HG02642 (cell line): Measurements from ENCODE around the gene STX12.
"Not testable (repeated sequence)": the region's sequence is repeated elsewhere in the genome, so short reads cannot be mapped to it uniquely, and the experiment has no call there.

Source experiments
- ATAC-seq: cut with Tn5 transposase; IDR thresholded peaks from one replicate; pipeline ENCODE4 v1.9.1; 2021; ENCODE audit warnings: mild to moderate bottlenecking; ENCODE audit not compliant: unreplicated experiment, poor library complexity

Gene STX12

GRCh38 chr1:27774654-27775053 is 1.6 kb downstream of the STX12 start:
- ATAC-seq, result no peak

DNA sequence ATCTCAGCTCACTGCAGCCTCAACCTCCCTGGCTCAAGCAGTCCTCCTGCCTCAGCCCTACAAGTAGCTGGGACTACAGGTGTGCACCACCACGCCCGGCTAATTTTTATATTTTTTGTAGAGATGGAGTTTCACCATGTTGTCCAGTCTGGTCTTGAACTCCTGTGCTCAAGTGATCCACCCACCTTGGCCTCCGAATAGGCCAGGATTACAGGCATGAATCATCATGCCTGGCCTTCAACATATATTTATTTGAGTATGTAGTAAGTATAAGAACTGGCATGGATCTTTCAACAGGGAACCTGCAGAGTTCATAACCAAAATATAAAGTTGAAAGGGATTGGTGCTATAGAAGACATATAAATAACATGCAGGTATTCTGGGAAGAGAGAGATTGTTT is 2.3 kb downstream of the STX12 start:
- not testable (repeated sequence) for ATAC-seq

DNA sequence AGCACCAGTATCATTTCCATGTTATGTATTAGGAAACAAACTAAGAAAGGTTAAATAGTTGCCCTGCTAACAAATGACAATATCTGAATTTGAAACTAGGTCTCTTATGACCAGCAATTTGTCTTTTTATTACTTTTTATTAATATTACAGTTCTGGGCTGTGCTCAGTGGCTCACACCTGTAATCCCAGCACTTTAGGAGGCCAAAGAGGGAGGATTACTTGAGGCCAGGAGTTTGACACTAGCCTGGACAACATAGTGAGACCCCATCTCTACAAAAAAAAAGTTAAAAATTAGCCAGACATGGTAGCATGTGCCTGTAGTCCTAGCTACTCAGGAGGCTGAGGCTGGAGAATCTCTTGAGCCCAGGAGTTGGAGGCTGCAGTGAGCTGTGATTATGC is 3.3 kb downstream of the STX12 start:
- not testable (repeated sequence) for ATAC-seq

- ATAC-seq, result no peak
Observed at GRCh38 chr1:27778056-27778455, 5.0 kb downstream of the STX12 start.

GRCh38 chr1:27779122-27779521 is 6.1 kb downstream of the STX12 start:
- no peak for ATAC-seq

DNA sequence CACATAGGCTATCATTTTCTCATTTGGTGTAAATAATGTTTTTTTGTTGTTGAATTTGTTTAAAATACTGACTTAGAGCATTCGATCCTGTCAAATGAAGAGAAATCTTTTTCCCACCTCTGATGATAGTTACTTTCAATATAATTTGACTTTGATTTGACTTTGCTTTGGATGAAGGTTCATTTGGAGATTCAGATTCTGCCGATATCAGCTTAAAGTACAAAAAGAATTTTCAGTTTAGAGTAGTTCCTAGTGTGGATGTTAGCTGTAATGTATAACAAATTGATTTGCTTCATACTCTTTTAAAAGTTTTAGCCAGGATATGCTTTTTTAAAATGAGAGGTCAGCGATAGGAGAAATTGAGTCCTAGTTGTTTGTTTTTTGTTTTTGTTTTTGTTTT is 9.9 kb downstream of the STX12 start:
- no peak for ATAC-seq

GRCh38 chr1:27784700-27785099 is 11.7 kb downstream of the STX12 start:
- ATAC-seq, result no peak

- ATAC-seq, result no peak
Observed at GRCh38 chr1:27785781-27786455, 12.9 kb downstream of the STX12 start.

DNA sequence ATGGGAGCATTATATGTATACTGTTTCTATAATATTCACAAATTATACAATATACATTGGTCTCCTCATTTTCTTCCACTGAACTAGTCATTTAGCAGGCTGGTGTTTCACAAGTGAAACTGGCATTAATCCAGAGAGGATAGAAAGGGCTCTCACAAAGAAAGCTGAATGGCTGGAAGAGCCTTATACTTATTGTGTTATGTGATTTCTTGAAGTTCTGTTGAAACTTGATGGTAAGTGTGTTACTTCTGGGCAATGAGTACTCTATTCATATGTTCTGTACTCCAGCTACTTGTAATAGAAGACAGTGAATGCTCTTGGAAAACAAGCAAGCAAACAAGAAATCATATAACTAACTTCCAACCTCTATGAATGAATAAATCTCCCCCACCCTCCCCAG is 14.9 kb downstream of the STX12 start:
- ATAC-seq, result no peak

DNA sequence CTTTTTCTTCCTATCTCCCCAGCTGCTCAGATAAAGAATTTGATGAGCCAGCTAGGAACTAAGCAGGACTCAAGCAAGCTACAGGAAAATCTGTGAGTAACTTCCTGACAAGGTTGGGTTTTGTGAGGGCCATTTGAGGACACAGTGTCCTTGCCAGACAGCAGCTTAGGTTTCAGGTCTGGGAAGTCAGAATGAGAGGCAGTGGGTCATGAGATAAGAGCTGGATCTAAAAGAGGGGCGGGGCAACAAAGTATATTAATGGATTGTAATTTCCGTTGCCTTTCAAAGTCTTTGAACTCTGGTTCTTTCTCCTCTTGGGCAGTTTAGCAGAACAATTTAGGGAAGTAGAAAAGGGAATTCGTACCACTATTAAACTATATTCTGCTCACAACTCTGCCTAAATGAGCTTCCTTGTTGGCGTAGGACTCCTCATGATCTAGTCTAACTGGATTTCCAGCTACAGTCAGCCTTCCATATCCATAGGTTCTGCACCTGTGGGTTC is 16.6 kb downstream of the STX12 start:
- no peak for ATAC-seq

DNA sequence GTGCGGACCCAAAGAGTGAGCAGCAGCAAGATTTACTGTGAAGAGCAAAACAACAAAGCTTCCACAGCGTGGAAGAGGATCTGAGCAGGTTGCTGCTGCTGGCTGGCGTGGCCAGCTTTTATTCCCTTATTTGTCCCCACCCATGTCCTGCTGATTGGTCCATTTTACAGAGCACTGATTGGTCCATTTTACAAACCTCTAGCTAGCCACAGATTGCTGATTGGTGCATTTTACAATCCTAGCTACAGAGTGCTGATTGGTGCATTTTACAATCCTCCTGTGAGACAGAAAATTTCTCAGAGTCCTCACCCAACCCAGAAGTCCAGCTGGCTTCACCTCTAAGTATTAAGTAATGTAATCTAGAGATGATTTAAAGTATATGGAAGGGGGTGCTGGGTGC is 17.3 kb downstream of the STX12 start:
- ATAC-seq, result not testable (repeated sequence)

DNA sequence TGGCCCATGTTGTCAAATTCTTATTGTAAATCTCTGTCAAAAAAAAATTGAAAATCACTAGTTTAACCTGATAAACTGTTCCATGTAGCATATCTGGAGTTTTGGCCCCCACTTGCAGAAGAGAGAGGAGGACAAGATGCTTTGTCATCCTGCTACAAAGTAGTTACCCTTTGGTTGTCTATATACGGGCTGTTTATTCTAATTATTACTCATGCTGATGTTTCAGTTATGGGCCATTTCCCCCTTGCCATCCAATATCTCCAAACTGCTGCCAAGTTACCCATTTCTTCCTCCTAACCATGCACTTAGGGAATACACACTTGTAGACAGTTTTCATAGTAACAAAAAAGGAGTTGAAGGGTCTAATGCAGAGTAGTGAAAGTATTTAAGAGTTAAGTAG is 22.6 kb downstream of the STX12 start:
- no peak for ATAC-seq

- ATAC-seq, result no peak
Observed at GRCh38 chr1:27804791-27805190, 31.8 kb downstream of the STX12 start.

GRCh38 chr1:27806758-27807157 is 33.7 kb downstream of the STX12 start:
- ATAC-seq, result no peak

GRCh38 chr1:27807385-27807784 is 34.4 kb downstream of the STX12 start:
- no peak for ATAC-seq

- not testable (repeated sequence) for ATAC-seq
Observed at GRCh38 chr1:27808131-27808530, 35.1 kb downstream of the STX12 start.

DNA sequence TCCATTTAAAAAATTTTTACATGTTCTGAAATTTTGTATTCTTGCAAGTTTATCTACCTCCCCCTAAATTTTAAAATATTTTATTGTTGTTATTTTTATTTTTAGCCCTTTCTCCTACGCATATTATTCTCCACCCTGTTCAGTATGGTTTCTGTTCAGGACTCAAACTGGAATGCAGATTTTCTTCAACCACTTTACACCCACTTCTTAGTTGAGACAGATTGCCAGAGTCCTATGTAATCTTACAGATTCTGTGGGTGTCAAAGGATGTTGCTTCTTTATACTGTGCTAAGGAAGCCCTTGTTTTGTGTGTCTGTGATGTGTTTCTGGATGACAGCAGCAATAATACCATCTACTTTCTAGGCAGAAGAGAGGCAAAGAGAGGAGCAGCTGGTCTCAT is 36.9 kb downstream of the STX12 start:
- ATAC-seq, result no peak

- no peak for ATAC-seq
Observed at GRCh38 chr1:27811741-27812500, 38.9 kb downstream of the STX12 start.

DNA sequence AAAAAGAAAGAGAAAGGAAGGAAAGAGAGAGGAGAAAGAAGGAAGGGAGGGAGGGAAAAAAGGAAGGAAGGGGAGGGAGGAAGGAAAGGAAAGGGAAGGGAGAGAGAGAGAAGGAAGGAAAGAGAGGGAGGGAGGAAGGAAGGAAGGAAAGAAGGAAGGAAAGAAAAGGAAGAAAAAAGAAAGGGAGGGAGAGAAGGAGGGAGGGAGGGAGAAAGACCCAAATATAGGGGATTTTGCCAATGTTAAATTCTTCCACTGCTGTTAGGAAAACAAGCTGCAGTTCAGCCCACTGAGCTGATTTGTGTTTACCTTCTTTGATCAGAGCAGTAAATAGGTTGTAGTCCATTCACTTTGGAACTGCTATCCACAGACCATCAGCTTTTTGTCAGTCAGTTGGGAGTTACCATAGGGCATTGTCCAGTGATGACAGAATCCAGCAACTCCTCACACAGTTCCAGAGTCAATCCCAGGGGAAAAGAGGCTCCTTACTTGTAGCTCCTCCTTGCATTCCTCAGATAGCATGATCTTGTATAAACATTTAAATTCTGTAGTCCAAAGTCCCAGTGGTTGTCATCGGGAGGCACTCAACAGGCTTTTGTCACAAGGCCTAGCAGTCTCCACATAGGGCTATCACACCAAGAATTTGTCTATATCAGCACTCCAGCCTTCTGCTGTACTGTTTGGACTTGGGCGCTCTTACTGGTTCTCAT is 44.1 kb downstream of the STX12 start:
- ATAC-seq, result no peak

- no peak for ATAC-seq
Observed at GRCh38 chr1:27821761-27822315, 48.8 kb downstream of the STX12 start.

GRCh38 chr1:27823784-27824183 is 50.8 kb downstream of the STX12 start:
- no peak for ATAC-seq
